Nucleus accumbens (tissue), 56 donors: ENCODE measurements around the gene TEF.
"Not testable (repeated sequence)": the region's sequence is repeated elsewhere in the genome, so short reads cannot be mapped to it uniquely, and the experiment has no call there.

Source experiments
- DNase-seq, 56 donors: peaks; one replicate each; lab custom pipeline; 2025; lab: John Stamatoyannopoulos, UW

Gene TEF

DNA sequence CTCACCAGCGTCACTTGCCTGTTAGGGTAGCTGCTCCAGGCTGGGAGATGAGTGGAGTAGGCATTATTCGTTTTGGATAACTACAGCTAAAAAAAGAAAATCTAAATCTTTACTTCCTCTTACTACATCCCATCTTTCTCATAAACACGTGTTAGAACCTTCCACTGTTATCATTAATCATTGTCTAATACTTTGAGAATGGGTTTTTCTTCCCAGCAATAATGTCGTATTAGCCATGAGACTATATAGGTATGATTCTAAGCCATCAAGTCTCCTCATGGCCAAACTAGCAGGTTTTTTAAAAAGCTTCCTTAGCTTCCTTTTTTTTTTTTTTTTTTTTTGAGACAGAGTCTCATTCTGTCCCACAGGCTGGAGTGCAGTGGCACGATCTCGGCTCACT, 3.9 kb upstream of the TEF start:
- no peak for DNase-seq

DNA sequence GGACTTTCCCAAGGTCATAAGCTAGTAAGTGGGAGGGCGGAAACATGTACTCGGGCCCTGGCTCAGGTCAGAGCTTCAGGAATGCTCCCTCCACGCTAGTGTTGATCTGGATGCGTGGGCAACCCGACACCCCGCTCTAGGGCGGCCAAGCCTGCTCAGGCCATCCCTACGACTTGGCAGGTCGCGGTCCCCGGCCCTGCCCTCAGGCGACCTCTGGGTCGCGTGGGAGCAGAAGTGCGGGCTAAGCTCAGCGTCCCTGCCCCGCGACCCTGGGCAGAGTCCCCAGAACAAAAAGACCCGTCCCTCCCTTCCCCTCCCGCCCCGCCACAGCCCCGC, 781 bp upstream of the TEF start:
- DNase-seq: peak in 2 of 56 donors; percentile 56 to 58

DNA sequence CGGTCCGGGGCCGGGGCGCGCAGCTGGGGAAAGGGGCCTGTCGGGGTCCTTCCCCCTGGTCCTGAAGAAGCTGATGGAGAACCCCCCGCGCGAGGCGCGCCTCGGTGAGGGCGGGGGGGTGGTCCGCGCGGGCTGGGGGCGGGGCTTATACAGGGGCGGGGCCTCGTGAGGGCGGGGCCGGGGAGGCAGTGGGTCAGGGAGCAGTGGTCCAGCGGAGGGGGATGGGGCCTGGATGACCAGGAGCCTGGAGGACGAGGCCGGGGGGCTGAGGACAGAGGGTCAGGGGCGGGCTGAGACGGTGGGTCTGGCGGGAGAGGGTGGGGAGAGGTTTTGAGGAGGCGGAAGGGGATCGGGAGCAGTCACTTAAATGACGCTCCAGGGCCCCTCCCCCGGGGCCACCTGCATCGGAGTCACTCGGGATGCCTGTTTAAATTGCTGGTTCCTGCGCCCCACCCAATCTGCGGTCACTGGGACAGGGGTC, 396 bp downstream of the TEF start:
- DNase-seq: peak in 49 of 56 donors; percentile 53 to 91 (median 84)

DNA sequence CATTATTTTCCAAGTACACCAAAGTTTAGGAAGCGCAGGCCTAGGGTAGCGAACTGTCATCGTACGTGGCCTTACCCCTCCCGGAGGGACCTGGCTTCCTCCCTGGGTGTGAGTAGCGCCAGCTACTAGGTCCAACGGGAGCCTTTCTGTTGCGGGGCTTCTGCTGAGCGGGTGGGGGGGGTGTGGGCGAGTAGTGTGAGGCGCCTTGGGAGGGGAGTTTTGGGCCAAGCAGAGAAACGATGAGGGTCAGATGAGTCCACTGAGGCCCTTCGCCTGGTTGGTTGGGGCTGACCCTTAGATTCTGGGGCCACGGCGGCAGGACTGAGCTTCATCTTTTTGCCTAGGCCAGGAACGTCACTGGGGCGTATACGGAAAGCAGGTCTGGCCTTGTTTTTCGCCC, 868 bp downstream of the TEF start:
- DNase-seq: peak in 27 of 56 donors; percentile 17 to 68 (median 50)

DNA sequence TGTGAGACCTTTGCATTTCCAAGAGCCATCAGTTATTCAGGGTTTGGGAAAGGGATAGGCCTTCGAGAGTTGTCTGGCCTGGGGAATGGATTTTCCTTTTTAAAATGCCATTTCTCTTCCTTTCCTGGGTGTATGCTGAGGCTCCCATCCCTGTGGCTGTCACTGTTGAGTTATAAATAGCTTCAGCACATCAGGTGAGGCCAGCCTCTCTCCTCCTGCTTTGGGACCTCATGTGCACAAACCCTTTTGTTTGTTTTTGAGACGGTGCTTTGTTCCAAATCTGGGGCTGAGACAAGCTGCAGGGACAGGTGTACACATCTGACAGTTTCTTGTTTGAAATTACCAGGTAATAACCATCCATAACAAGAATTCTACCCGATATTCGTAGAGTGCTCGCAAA, 1.3 kb downstream of the TEF start:
- DNase-seq: peak in 4 of 56 donors; percentile 31 to 42 (median 36)

DNA sequence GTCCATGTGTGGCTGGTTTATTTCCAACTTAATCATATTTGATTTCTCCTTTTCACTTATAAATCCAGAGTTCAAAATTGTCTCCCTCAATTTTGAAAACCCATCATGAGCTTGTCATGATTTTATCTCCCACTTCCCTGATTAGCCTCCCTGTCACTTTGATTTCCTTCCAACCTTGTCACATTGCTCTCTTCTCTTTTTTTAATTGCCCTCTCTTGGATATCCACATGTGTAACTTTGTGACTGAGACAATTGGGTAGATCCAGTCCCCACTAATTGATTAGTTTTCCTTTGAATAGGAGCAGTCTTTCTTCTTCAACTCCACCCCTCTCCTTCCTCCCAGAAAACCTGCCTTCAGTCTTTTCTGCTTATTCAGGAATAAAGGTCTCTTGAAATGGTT, 2.4 kb downstream of the TEF start:
- no peak for DNase-seq

DNA sequence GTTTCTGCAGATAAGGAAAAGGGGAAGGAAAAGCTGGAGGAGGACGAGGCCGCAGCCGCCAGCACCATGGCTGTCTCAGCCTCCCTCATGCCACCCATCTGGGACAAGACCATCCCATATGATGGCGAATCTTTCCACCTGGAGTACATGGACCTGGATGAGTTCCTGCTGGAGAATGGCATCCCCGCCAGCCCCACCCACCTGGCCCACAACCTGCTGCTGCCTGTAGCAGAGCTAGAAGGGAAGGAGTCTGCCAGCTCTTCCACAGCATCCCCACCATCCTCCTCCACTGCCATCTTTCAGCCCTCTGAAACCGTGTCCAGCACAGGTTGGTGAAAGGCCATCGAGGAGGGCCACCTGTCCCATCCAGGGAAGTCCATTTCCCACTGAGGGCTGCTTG, 5.6 kb downstream of the TEF start:
- no peak for DNase-seq

DNA sequence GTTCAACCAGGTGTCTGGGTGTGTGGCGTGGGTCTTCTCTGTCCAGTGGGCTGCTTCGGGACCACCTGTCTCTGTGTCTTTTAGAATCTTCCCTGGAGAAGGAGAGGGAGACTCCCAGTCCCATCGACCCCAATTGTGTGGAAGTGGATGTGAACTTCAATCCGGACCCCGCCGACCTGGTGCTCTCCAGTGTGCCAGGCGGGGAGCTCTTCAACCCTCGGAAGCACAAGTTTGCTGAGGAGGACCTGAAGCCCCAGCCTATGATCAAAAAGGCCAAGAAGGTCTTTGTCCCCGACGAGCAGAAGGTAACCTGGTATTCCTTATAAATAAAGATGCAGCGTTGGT, 12.2 kb downstream of the TEF start:
- DNase-seq: no peak

DNA sequence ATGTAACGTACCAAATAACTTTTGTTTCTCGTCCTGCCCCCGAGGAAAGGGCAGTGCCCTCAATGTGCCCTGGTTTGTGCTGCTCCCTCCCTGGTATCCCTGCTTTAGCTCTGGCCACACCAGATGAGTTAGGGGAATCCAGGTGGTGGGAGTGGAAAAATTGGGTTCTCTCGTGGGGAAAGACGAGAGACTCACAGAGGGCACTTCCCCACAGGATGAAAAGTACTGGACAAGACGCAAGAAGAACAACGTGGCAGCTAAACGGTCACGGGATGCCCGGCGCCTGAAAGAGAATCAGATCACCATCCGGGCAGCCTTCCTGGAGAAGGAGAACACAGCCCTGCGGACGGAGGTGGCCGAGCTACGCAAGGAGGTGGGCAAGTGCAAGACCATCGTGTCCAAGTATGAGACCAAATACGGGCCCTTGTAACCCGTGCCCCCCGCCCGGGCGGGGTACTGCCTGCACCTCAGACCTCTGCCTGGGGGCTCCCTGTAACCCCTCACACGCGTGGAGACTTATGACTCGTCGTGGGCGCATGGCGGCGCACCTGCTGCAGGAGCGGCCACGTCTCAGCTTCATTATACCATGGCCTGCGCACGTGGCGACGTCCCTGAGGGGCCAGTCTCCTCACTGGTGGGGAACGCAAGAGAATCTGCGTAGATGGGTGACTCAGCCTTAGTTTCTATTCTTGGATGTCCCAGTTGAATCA, 13.9 kb downstream of the TEF start:
- no peak for DNase-seq

DNA sequence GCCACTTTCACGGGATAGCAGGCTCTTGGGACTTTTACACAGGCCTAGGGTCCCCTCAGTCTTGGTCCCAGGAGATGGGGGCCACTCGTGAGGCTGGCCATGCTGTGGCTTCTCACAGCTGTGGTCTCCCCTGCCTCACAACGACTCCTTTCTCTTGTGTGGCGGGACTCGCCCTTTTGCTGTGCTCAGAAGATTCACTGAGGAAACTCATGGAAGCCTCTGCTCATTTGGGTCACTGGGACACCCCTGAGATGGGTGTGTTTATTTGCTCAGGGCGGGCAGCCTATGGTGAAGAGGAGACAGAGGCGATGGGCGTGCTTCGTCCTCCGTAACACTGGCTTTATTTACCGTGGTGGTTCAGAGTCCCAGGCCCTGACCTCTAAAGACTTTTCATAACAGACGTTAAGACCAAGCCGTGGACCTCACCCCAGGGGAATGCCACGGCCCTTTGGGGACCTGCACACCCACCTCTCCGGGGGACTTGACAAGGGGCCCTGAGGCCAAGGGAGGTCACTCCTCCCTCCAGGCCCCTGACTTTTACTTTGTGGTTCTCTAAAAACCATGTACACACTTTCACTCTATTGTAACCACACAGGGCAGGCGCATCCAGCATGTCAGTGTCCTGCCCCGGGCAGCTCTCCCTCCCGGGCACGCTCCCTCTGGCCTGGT, 15.5 kb downstream of the TEF start:
- no peak for DNase-seq

DNA sequence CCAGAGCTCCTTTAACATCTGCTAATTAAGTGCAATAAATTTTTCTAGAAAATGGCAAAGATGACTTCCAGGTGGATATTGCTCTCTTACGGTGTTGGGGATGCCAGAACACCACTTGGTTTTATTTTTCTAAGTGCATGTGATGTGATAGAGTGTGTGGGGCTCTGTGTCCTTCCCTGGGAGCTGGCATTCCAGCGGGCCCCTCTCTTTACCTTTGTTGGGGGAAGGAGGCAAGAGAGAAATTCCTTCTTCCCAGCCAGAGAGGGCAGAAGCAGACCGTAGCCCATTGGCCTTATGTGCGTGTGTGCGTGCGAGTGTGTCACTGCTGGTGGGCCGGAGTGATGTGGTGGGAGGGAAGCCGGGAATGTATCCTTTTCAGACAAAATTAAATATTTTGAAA, 17.2 kb downstream of the TEF start:
- no peak for DNase-seq

DNA sequence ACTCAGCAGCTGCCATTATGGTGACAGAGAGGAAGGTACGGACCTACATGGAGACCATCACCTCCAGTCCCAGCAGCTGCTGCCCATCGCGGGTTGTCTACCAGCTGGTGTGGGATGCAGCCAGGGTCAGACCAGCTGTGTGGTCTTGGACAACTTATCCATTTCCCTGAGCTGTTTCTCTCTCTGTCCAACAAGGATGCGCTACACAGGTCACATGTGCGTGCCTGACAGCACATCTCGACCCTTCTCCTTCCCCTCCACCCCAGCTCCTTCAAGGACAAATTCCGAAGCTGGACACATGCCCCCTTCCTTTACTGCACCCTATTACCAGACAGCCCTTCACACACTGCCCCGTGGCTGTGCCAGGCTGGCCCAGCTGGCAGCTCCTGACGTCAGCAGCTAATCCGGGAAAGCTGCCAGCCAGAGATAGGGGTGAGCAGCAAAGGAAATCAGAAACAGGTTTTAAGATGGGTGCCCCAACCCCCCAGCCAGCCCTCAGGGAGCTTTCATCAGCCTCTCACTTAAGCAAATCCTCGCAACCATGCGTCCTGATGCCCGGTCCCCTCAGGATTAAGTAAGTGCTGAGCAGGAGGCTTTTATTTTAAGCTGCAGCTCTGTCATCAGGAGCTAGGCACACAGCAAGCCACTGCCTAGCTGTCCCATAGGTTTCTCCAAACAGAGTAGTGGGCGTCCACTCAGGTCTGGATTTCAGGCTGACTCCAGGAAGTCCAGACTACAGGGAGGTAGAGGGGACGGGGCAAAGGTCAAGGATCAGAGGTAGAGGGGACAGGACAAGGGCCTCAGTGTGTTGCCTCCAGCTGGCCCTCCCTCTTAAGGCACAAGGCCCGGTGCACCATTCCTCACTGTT, 20.3 kb downstream of the TEF start:
- peak in 55 of 56 donors; percentile 27 to 94 (median 84) for DNase-seq

DNA sequence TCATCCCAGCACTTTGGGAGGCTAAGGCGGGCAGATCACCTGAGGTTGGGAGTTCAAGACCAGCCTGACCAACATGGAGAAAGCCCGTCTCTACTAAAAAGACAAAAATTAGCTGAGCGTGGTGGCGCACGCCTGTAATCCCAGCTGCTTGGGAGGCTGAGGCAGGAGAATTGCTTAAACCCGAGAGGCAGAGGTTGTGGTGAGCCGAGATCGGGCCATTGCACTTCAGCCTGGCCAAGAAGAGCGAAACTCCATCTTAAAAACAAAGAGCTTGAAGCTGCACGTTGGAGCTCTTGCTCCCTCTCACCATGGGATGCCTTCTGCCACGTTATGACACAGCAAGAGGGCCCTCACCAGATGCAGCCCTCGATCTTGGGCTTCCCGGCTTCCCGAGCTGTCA, 21.1 kb downstream of the TEF start:
- not testable (repeated sequence) for DNase-seq

DNA sequence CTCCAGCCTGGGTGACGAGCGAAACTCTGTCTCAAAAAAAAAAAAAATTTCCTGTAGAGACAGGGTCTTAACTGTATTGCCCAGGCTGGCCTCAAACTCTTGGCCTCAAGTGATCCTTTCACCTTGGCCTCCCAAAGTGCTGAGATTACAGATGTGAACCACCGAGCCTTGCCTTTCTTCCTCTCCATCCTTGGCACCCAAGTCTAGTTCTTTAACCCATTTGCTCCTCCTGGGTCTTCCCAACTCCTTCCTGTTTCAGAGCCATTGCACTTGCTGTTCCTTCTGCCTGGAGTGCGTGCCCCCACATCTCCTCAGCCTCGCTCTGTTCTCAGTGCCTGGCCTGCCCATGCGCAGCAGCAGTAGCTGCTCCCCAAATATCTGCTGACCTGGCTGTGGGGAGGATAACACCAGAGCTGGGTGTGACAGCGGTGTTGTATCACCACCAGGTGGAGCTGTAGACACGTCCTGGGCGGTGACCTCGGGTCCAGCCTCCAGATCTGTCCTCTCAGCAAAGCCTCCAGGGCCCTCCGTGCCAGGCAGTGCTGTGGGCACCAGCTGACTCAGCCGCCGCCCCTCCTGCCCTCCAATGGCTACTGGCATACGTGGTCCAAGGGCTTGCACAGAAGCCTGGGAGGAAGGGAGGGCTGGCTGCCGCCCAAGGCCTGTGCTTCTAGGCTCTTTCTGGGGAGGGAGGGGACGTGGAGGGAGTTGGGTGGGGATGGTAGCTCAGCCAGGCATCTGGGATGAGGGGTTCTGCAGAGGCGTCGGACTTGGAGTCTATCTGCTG, 22.0 kb downstream of the TEF start:
- peak; percentile 68 to 100 (median 97) for DNase-seq

DNA sequence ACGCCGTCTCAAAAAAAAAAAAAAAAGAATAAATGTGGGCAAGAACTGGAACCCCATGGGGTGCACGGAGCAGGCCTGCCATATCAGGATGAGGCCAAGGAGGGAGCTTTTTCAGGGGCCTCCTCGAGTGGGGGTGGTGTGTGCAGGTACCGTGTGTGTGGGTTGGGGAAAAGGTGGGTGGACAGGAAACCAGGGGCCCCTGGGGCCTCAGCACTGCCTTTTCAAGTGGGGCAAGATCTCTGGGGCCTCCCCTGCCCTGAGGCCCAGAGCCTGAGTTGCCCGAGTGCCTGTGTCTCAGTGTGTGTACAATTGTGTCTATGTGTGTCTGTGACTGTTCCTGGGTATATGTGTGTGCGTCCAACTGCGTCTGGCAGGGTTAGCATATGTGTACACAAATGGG, 23.8 kb downstream of the TEF start:
- DNase-seq: no peak

DNA sequence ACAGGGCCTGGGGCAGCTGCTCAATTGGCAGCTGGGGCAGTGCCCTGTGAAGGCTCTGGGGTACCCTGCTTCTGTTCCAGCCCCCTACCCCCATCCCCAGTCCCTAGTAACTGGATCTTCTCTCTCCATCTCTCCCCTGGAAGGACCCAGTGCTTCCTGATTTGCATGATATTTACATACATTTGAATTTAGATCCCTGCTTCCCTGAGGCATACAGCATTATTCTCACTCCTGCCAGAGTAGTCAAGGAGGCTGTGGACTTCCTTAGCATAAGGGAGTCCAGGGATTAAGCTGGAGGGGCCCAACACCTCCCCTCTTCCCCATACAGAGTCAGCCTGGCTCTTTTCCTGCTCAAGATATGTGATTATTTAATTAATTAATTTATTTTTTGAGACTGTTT, 24.7 kb downstream of the TEF start:
- no peak for DNase-seq

DNA sequence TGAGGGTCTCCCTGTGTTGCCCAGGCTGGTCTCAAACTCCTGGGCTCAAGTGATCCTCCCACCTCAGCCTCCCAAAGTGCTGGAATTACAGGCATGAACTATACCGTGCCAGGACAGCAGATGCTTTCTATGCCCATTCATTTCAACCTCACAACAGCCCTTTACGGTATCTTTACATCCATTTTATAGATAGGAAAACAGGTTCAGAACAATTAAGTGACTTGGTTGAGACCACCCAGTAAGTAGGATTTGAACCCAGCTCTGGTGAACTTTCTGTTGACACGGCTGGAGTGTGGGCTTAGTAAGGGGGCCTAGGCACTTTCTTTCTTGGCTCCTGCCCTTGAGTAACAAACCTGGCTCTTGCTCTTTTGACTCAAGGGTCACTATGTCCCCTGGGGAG, 25.7 kb downstream of the TEF start:
- no peak for DNase-seq

DNA sequence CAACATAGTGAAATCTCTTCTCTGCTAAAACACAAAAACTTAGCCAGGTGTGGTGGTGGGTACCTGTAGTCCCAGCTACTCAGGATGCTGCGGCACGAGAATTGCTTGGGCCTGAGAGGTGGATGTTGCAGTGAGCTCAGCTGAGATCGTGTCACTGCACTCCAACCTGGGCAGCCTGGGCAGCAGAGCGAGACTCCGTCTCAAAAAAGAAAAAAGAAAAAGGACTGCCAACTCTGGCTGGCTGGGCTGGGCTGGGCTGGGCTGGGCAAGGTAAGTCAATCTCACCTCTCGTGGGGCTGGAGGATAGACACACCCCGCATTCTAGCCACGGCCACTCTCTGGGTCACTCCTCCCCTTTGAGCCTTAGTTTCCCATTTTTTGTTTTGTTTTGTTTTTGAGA, 26.9 kb downstream of the TEF start:
- DNase-seq: no peak

DNA sequence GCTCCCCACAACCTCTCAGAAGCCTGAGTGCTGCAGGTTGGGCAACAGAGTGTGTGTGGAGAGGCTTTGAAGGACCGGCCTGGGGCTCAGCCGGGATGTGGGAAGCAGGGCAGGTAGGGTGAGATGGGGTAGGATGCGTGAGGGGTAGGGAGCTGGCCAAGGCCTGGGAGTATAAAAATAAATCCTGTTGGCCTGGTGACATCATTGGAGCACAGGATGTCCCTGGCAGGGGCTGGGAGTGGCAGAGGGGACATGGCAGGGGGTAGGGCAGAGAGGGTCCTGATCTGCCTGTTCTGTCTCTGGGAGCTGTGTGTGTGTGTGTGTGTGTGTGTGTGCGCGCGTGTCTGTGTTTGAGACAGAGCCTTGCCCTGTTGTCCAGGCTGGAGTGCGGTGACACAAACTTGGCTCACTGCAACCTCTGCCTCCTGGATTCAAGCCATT, 28.6 kb downstream of the TEF start:
- DNase-seq: peak in 18 of 56 donors; percentile 7 to 52 (median 25)

DNA sequence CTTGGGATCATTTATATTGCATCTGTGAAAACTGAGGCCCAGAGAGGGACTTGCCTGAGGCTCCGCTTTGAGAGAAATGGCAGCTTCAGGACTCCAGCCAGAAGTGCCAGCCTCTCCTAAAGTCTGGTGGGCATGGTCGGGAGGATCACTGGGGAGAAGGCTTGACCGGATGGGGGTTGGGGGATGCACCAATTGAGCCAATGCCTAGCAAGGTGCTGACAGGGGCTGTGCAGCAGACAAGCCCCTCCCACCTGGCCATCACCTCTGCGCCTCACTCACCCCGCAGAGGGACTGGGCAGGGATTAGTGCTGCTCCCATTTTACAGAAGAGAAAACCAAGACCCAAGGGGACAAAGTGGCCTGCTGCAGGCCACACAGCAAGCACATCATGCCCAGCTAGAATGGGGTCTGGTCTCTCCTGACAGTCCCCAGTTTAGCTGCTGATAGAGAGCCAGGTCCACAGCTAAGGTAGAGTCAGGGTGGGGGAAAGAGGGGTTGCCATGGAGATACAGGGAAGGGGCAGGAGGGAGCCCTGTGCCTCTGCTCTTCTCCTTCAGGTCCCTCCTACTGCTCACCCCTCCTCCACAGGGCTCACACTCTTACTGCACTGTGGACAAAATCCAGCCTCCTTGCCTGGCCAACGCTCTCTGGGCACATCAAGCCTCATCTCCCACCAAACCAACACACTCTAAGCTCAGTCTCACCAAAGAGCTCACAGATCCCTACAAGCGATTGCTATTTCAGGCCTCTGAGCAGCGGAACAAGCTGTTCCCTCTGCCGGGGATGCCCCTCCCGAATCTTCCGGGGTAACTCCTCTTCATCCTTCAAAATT, 29.5 kb downstream of the TEF start:
- peak in 45 of 56 donors; percentile 11 to 79 (median 54) for DNase-seq
